ENCODE measurements around the gene C2CD3.
"Not testable (repeated sequence)": the region's sequence is repeated elsewhere in the genome, so short reads cannot be mapped to it uniquely, and the experiment has no call there.

Gene C2CD3

GRCh38 chr11:74112877-74113276, 57.9 kb downstream of the C2CD3 start:
- DNase-seq (ENCODE audit: low read depth, low spot score), result no peak

- no peak for DNase-seq (ENCODE audit: low read depth, low spot score)
These were observed 64.7 kb downstream of the C2CD3 start for GRCh38 chr11:74106124-74106523.

- DNase-seq (ENCODE audit: low read depth, low spot score), result no peak
These were observed 68.5 kb downstream of the C2CD3 start for GRCh38 chr11:74102321-74102720.

GRCh38 chr11:74100735-74101134, 70.1 kb downstream of the C2CD3 start:
- no peak for DNase-seq (ENCODE audit: low read depth, low spot score)

GRCh38 chr11:74100231-74100630, 70.6 kb downstream of the C2CD3 start:
- DNase-seq (ENCODE audit: low read depth, low spot score), result no peak

- DNase-seq (ENCODE audit: low read depth, low spot score), result no peak
These were observed 73.0 kb downstream of the C2CD3 start for GRCh38 chr11:74097686-74098237.

GRCh38 chr11:74094393-74094792, 76.4 kb downstream of the C2CD3 start:
- no peak for DNase-seq (ENCODE audit: low read depth, low spot score)

- DNase-seq (ENCODE audit: low read depth, low spot score), result no peak
These were observed 78.4 kb downstream of the C2CD3 start for GRCh38 chr11:74092425-74092824.

- no peak for DNase-seq (ENCODE audit: low read depth, low spot score)
These were observed 79.3 kb downstream of the C2CD3 start for GRCh38 chr11:74091549-74091948.

GRCh38 chr11:74090701-74091100, 80.1 kb downstream of the C2CD3 start:
- no peak for DNase-seq (ENCODE audit: low read depth, low spot score)

- DNase-seq (ENCODE audit: low read depth, low spot score), result no peak
These were observed 84.4 kb downstream of the C2CD3 start for GRCh38 chr11:74086242-74086884.

GRCh38 chr11:74085542-74085892, 85.3 kb downstream of the C2CD3 start:
- no peak for DNase-seq (ENCODE audit: low read depth, low spot score)

GRCh38 chr11:74084796-74085541, 85.8 kb downstream of the C2CD3 start:
- no peak for DNase-seq (ENCODE audit: low read depth, low spot score)

- not testable (repeated sequence) for DNase-seq (ENCODE audit: low read depth, low spot score)
These were observed 86.9 kb downstream of the C2CD3 start for GRCh38 chr11:74083927-74084326.

- DNase-seq (ENCODE audit: low read depth, low spot score), result no peak
These were observed 89.4 kb downstream of the C2CD3 start for GRCh38 chr11:74081428-74081827.

GRCh38 chr11:74077193-74077592, 93.6 kb downstream of the C2CD3 start:
- no peak for DNase-seq (ENCODE audit: low read depth, low spot score)

GRCh38 chr11:74072721-74073120, 98.1 kb downstream of the C2CD3 start:
- DNase-seq (ENCODE audit: low read depth, low spot score), result no peak

GRCh38 chr11:74072286-74072685, 98.5 kb downstream of the C2CD3 start:
- no peak for DNase-seq (ENCODE audit: low read depth, low spot score)

- DNase-seq (ENCODE audit: low read depth, low spot score), result no peak
These were observed 99.9 kb downstream of the C2CD3 start for GRCh38 chr11:74070723-74071492.

GRCh38 chr11:74069146-74070046, 101.4 kb downstream of the C2CD3 start:
- DNase-seq (ENCODE audit: low read depth, low spot score), result no peak

- peak; percentile 12 for DNase-seq (ENCODE audit: low read depth, low spot score)
These were observed 104.1 kb downstream of the C2CD3 start for GRCh38 chr11:74066663-74067062.
